Mesendoderm (in vitro differentiated cells): ENCODE results near the gene TTL. TPM values are rescaled to one million over a fixed set of nuclear protein-coding genes. Genes with fewer than 3 reads are reported as not detected.
A peak's percentile ranks its signal among the peaks of the same experiment; 100 is the strongest.

Experiments
- DNase-seq: peaks from one replicate; pipeline ENCODE4 v3.0.0; 2013
- H2AK5ac ChIP-seq: 2 replicates; pipeline ENCODE4 v1.6.1; 2013; ENCODE audit warnings: low read length, inconsistent platforms
- H2BK120ac ChIP-seq: 2 replicates; pipeline ENCODE4 v1.6.1; 2013; ENCODE audit warnings: low read depth, mild to moderate bottlenecking, low read length, moderate library complexity, mixed read lengths
- H2BK15ac ChIP-seq: replicated peaks from 2 replicates; pipeline ENCODE4 v1.6.1; 2013; ENCODE audit warnings: low read depth, mild to moderate bottlenecking, moderate library complexity
- H2BK5ac ChIP-seq: 2 replicates; pipeline ENCODE4 v1.6.1; 2013; ENCODE audit warnings: low read length, inconsistent platforms
- H3K18ac ChIP-seq: 2 replicates; pipeline ENCODE4 v1.6.1; 2013; ENCODE audit warnings: mild to moderate bottlenecking, low read length, mixed read lengths
- H3K23ac ChIP-seq: one replicate; pipeline ENCODE4 v1.6.1; 2013; ENCODE audit warnings: low read length
- H3K27ac ChIP-seq: 2 replicates; pipeline ENCODE4 v1.5.1; 2013; ENCODE audit warnings: low read depth, mild to moderate bottlenecking, inconsistent platforms, low read length, moderate library complexity
- H3K27me3 ChIP-seq: 2 replicates; pipeline ENCODE4 v1.6.1; 2013; ENCODE audit warnings: low read length, control low read depth, mild to moderate bottlenecking, inconsistent platforms; ENCODE audit not compliant: insufficient read depth, poor library complexity
- H3K36me3 ChIP-seq: 2 replicates; pipeline ENCODE4 v1.6.1; 2013; ENCODE audit warnings: low read length, inconsistent platforms; ENCODE audit not compliant: control insufficient read depth, insufficient read depth
- H3K4ac ChIP-seq: one replicate; pipeline ENCODE4 v1.6.1; 2013; ENCODE audit warnings: low read depth, mild to moderate bottlenecking, low read length, moderate library complexity
- H3K4me1 ChIP-seq: 2 replicates; pipeline ENCODE4 v1.6.1; 2013; ENCODE audit warnings: low read depth, low read length, inconsistent platforms; ENCODE audit not compliant: control insufficient read depth
- H3K4me2 ChIP-seq: 2 replicates; pipeline ENCODE4 v1.6.1; 2013; ENCODE audit warnings: low read length
- H3K4me3 ChIP-seq: 2 replicates; pipeline ENCODE4 v1.5.1; 2013; ENCODE audit warnings: mild to moderate bottlenecking, low read length
- H3K56ac ChIP-seq: one replicate; pipeline ENCODE4 v1.6.1; 2013; ENCODE audit warnings: low read length
- H3K79me1 ChIP-seq: 2 replicates; pipeline ENCODE4 v1.6.1; 2013; ENCODE audit warnings: low read length, inconsistent platforms
- H3K79me2 ChIP-seq: 2 replicates; pipeline ENCODE4 v1.6.1; 2013; ENCODE audit warnings: mild to moderate bottlenecking, low read length; ENCODE audit not compliant: control insufficient read depth, insufficient read depth
- H3K9ac ChIP-seq: 2 replicates; pipeline ENCODE4 v1.6.1; 2013; ENCODE audit warnings: low read length, inconsistent platforms
- H4K5ac ChIP-seq: one replicate; pipeline ENCODE4 v1.6.1; 2013; ENCODE audit warnings: low read length
- H4K8ac ChIP-seq: one replicate; pipeline ENCODE4 v1.6.1; 2013; ENCODE audit warnings: low read depth, mild to moderate bottlenecking, control low read depth, low read length, moderate library complexity
- WGBS: extraction: QIAGEN DNeasy Blood & Tissue Kit; methylation state at CpG from one replicate; pipeline ENCODE4 v1.1.7; 2013; ENCODE audit warnings: low lambda C conversion rate, missing lambda C conversion rate; ENCODE audit not compliant: insufficient coverage; ENCODE audit errors: extremely low coverage; 5-methylcytosine and 5-hydroxymethylcytosine counted together
- small RNA-seq: library from polyadenylated mRNA; stranded (forward); fragments of <200 nt; extraction: miRNeasy Mini kit (QIAGEN cat#:217004); gene quantifications from one replicate; pipeline ENCODE3, GENCODE V24; 2013; ENCODE audit not compliant: insufficient read depth

Gene TTL

GRCh38 chr2:112585400-112585799 is 103.4 kb downstream of the TTL start:
- WGBS, result no CpG with 5 or more reads among the region's 3 CpGs
- Histone ChIP-seq H3K79me2 (no peaks in the 10 kb centered on the region), H3K56ac (peak overlapping the region; percentile 99), H3K79me1 (peaks cover 2% of the 10 kb centered on the region), H3K23ac (no peak overlapping the region), H3K9ac (peak overlapping the region; percentile 95), H3K4me1 (peaks cover 8% of the 10 kb centered on the region), H4K5ac (peak overlapping the region; percentile 94), H2BK15ac (no peak overlapping the region), H3K27ac (no peak overlapping the region), H2BK5ac (no peak overlapping the region), H2BK120ac (no peak overlapping the region), H2AK5ac (peak overlapping the region; percentile 59), H3K27me3 (no peaks in the 10 kb centered on the region), H4K8ac (peak overlapping the region; percentile 7), H3K36me3 (peaks cover 3% of the 10 kb centered on the region), H3K4ac (peak overlapping the region; percentile 82), H3K4me2 (peak overlapping the region; percentile 84), H3K18ac (peak overlapping the region; percentile 77), H3K4me3 (no peak overlapping the region)
- no peak for DNase-seq

GRCh38 chr2:112585873-112586464 is 104.0 kb downstream of the TTL start:
- H3K79me2 ChIP-seq, result no peaks in the 10 kb centered on the region
- DNase-seq, result no peak
- no peak overlapping the region for H3K23ac ChIP-seq
- H4K5ac ChIP-seq, result no peak overlapping the region
- no peak overlapping the region for H3K4me3 ChIP-seq
- H3K56ac ChIP-seq, result no peak overlapping the region
- H2BK5ac ChIP-seq, result no peak overlapping the region
- H3K36me3 ChIP-seq, result peaks cover 3% of the 10 kb centered on the region
- no peak overlapping the region for H3K27ac ChIP-seq
- no peak overlapping the region for H2AK5ac ChIP-seq
- H4K8ac ChIP-seq, result no peak overlapping the region
- WGBS, result no CpG with 5 or more reads among the region's 18 CpGs
- peaks cover 8% of the 10 kb centered on the region for H3K4me1 ChIP-seq
- H3K9ac ChIP-seq, result no peak overlapping the region
- H2BK15ac ChIP-seq, result no peak overlapping the region
- H2BK120ac ChIP-seq, result no peak overlapping the region
- H3K18ac ChIP-seq, result no peak overlapping the region
- no peaks in the 10 kb centered on the region for H3K27me3 ChIP-seq
- H3K79me1 ChIP-seq, result peaks cover 2% of the 10 kb centered on the region
- H3K4me2 ChIP-seq, result no peak overlapping the region
- H3K4ac ChIP-seq, result no peak overlapping the region

- no CpG with 5 or more reads among the region's 6 CpGs for WGBS
Measured at GRCh38 chr2:112588611-112589045, 106.7 kb downstream of the TTL start.

More at GRCh38 chr2:112588611-112589045, 106.7 kb downstream of the TTL start:
- H2AK5ac ChIP-seq, result no peak overlapping the region
- H3K18ac ChIP-seq, result no peak overlapping the region
- no peak overlapping the region for H2BK15ac ChIP-seq
- H3K56ac ChIP-seq, result no peak overlapping the region
- no peak overlapping the region for H3K27ac ChIP-seq
- H3K4me1 ChIP-seq, result peaks cover 5% of the 10 kb centered on the region
- H2BK5ac ChIP-seq, result no peak overlapping the region
- no peaks in the 10 kb centered on the region for H3K79me2 ChIP-seq
- H3K4me2 ChIP-seq, result no peak overlapping the region
- H2BK120ac ChIP-seq, result no peak overlapping the region
- peaks cover 2% of the 10 kb centered on the region for H3K79me1 ChIP-seq
- no peak overlapping the region for H4K5ac ChIP-seq
- H3K4ac ChIP-seq, result no peak overlapping the region
- DNase-seq, result no peak
- no peak overlapping the region for H3K23ac ChIP-seq
- H3K9ac ChIP-seq, result no peak overlapping the region
- H4K8ac ChIP-seq, result no peak overlapping the region
- no peak overlapping the region for H3K4me3 ChIP-seq
- no peaks in the 10 kb centered on the region for H3K27me3 ChIP-seq
- peaks cover 3% of the 10 kb centered on the region for H3K36me3 ChIP-seq

Small RNA genes within 50 kb of the gene (small RNA-seq; reads per million reads assigned to genes)
- gene RF00019, result not detected
